ENCODE measurements around the gene MSX2. TPM values are rescaled to one million over a fixed set of nuclear protein-coding genes. Genes with fewer than 3 reads are reported as not detected.

MSX2 gene
- under 0.01 TPM for total RNA-seq

GRCh38 chr5:174724484-174725260 is at the start of gene MSX2:
Gene MSX2 (plus strand): TSS chr5:174724582. CDS start chr5:174724660, 78 bp downstream.
- peaks cover 90% of the 10 kb centered on the region for H3K27me3 ChIP-seq (ENCODE audit: insufficient read depth, low read length)

GRCh38 chr5:174675110-174675509 is 49.3 kb upstream of the MSX2 start:
- no peak overlapping the region for H3K4me3 ChIP-seq (ENCODE audit: low read length)

More at GRCh38 chr5:174724484-174725260, at the start of gene MSX2:
- Histone ChIP-seq H3K9me3 (ENCODE audit: low read depth, low read length) (no peaks in the 10 kb centered on the region), H3K4me3 (ENCODE audit: low read length) (no peak within 1 kb of the TSS), H3K4me1 (ENCODE audit: insufficient read depth, low read length) (peaks cover 11% of the 10 kb centered on the region)

GRCh38 chr5:174675916-174676315 is 48.5 kb upstream of the MSX2 start:
- Histone ChIP-seq H3K9me3 (ENCODE audit: low read depth, low read length) (no peaks in the 10 kb centered on the region), H3K4me1 (ENCODE audit: insufficient read depth, low read length) (no peaks in the 10 kb centered on the region), H3K4me3 (ENCODE audit: low read length) (no peak overlapping the region), H3K27me3 (ENCODE audit: insufficient read depth, low read length) (no peaks in the 10 kb centered on the region)

More at GRCh38 chr5:174675110-174675509, 49.3 kb upstream of the MSX2 start:
- Histone ChIP-seq H3K4me1 (ENCODE audit: insufficient read depth, low read length) (no peaks in the 10 kb centered on the region), H3K27me3 (ENCODE audit: insufficient read depth, low read length) (no peaks in the 10 kb centered on the region), H3K9me3 (ENCODE audit: low read depth, low read length) (no peaks in the 10 kb centered on the region)

GRCh38 chr5:174678107-174678506 is 46.3 kb upstream of the MSX2 start:
- H3K27me3 ChIP-seq (ENCODE audit: insufficient read depth, low read length): no peaks in the 10 kb centered on the region
- no peak overlapping the region for H3K4me3 ChIP-seq (ENCODE audit: low read length)
- no peaks in the 10 kb centered on the region for H3K4me1 ChIP-seq (ENCODE audit: insufficient read depth, low read length)
- H3K9me3 ChIP-seq (ENCODE audit: low read depth, low read length): no peaks in the 10 kb centered on the region

- Histone ChIP-seq H3K4me1 (ENCODE audit: insufficient read depth, low read length) (no peaks in the 10 kb centered on the region), H3K9me3 (ENCODE audit: low read depth, low read length) (no peaks in the 10 kb centered on the region), H3K4me3 (ENCODE audit: low read length) (no peak overlapping the region), H3K27me3 (ENCODE audit: insufficient read depth, low read length) (no peaks in the 10 kb centered on the region)
Measured at GRCh38 chr5:174680901-174681565, 43.3 kb upstream of the MSX2 start.

- H3K9me3 ChIP-seq (ENCODE audit: low read depth, low read length): no peaks in the 10 kb centered on the region
- H3K27me3 ChIP-seq (ENCODE audit: insufficient read depth, low read length): peaks cover 50% of the 10 kb centered on the region
- H3K4me3 ChIP-seq (ENCODE audit: low read length): no peak overlapping the region
- no peaks in the 10 kb centered on the region for H3K4me1 ChIP-seq (ENCODE audit: insufficient read depth, low read length)
Measured at GRCh38 chr5:174687503-174687902, 36.9 kb upstream of the MSX2 start.

GRCh38 chr5:174688441-174689354 is 35.7 kb upstream of the MSX2 start:
- H3K4me1 ChIP-seq (ENCODE audit: insufficient read depth, low read length): no peaks in the 10 kb centered on the region
- no peaks in the 10 kb centered on the region for H3K9me3 ChIP-seq (ENCODE audit: low read depth, low read length)
- H3K27me3 ChIP-seq (ENCODE audit: insufficient read depth, low read length): peaks cover 60% of the 10 kb centered on the region
- no peak overlapping the region for H3K4me3 ChIP-seq (ENCODE audit: low read length)

- Histone ChIP-seq H3K4me3 (ENCODE audit: low read length) (no peak overlapping the region), H3K4me1 (ENCODE audit: insufficient read depth, low read length) (no peaks in the 10 kb centered on the region), H3K9me3 (ENCODE audit: low read depth, low read length) (no peaks in the 10 kb centered on the region), H3K27me3 (ENCODE audit: insufficient read depth, low read length) (peaks cover 73% of the 10 kb centered on the region)
Measured at GRCh38 chr5:174690271-174690670, 34.1 kb upstream of the MSX2 start.

- peaks cover 70% of the 10 kb centered on the region for H3K27me3 ChIP-seq (ENCODE audit: insufficient read depth, low read length)
- no peak overlapping the region for H3K4me3 ChIP-seq (ENCODE audit: low read length)
- no peaks in the 10 kb centered on the region for H3K9me3 ChIP-seq (ENCODE audit: low read depth, low read length)
- no peaks in the 10 kb centered on the region for H3K4me1 ChIP-seq (ENCODE audit: insufficient read depth, low read length)
Measured at GRCh38 chr5:174692381-174692780, 32.0 kb upstream of the MSX2 start.

- Histone ChIP-seq H3K4me1 (ENCODE audit: insufficient read depth, low read length) (no peaks in the 10 kb centered on the region), H3K9me3 (ENCODE audit: low read depth, low read length) (no peaks in the 10 kb centered on the region), H3K4me3 (ENCODE audit: low read length) (no peak overlapping the region), H3K27me3 (ENCODE audit: insufficient read depth, low read length) (peaks cover 64% of the 10 kb centered on the region)
Measured at GRCh38 chr5:174692982-174693422, 31.4 kb upstream of the MSX2 start.

GRCh38 chr5:174693697-174694385 is 30.5 kb upstream of the MSX2 start:
- Histone ChIP-seq H3K9me3 (ENCODE audit: low read depth, low read length) (no peaks in the 10 kb centered on the region), H3K27me3 (ENCODE audit: insufficient read depth, low read length) (peaks cover 56% of the 10 kb centered on the region), H3K4me3 (ENCODE audit: low read length) (no peak overlapping the region), H3K4me1 (ENCODE audit: insufficient read depth, low read length) (no peaks in the 10 kb centered on the region)

GRCh38 chr5:174694611-174695010 is 29.8 kb upstream of the MSX2 start:
- no peak overlapping the region for H3K4me3 ChIP-seq (ENCODE audit: low read length)
- H3K27me3 ChIP-seq (ENCODE audit: insufficient read depth, low read length): peaks cover 48% of the 10 kb centered on the region

GRCh38 chr5:174698156-174698555 is 26.2 kb upstream of the MSX2 start:
- no peaks in the 10 kb centered on the region for H3K9me3 ChIP-seq (ENCODE audit: low read depth, low read length)
- no peak overlapping the region for H3K4me3 ChIP-seq (ENCODE audit: low read length)
- peaks cover 16% of the 10 kb centered on the region for H3K27me3 ChIP-seq (ENCODE audit: insufficient read depth, low read length)
- no peaks in the 10 kb centered on the region for H3K4me1 ChIP-seq (ENCODE audit: insufficient read depth, low read length)

More at GRCh38 chr5:174694611-174695010, 29.8 kb upstream of the MSX2 start:
- no peaks in the 10 kb centered on the region for H3K4me1 ChIP-seq (ENCODE audit: insufficient read depth, low read length)
- H3K9me3 ChIP-seq (ENCODE audit: low read depth, low read length): no peaks in the 10 kb centered on the region

- Histone ChIP-seq H3K27me3 (ENCODE audit: insufficient read depth, low read length) (peaks cover 8% of the 10 kb centered on the region), H3K4me1 (ENCODE audit: insufficient read depth, low read length) (no peaks in the 10 kb centered on the region), H3K4me3 (ENCODE audit: low read length) (no peak overlapping the region), H3K9me3 (ENCODE audit: low read depth, low read length) (no peaks in the 10 kb centered on the region)
Measured at GRCh38 chr5:174699131-174699530, 25.3 kb upstream of the MSX2 start.

Data from mononuclear cell (primary cell).